Measurements from ENCODE around the gene MLST8. TPM values are rescaled to one million over a fixed set of nuclear protein-coding genes. Genes with fewer than 3 reads are reported as not detected.

The MLST8 gene
- total RNA-seq, 1 experiment from 2014 or later, result 53.1 TPM

- no peak for DNase-seq
- H3K4me1 Mint-ChIP-seq (ENCODE audit: low read depth, unreplicated experiment), result no peaks in the 10 kb centered on the region
- intact Hi-C loops (cut with micrococcal nuclease; ENCODE audit: unreplicated experiment), result no loop called here
- H3K36me3 ChIP-seq (ENCODE audit: control insufficient read depth, insufficient read depth, low read length), result peaks cover 1% of the 10 kb centered on the region; the same call in 1 of the 2 replicates
- TF ChIP-seq CTCF (IDR thresholded peaks at IDR 0.05; ENCODE audit: insufficient read depth in 1 of 2, low read depth in 1 of 2, low read length in 1 of 2, severe bottlenecking in 1 of 2, unreplicated experiment in 1 of 2), result no peak
- H3K27me3 Mint-ChIP-seq (ENCODE audit: insufficient read depth, unreplicated experiment), result no peaks in the 10 kb centered on the region
- ChIA-PET POLR2A (interaction anchor here (1.3 kb wide), 1 partner anchor 11 kb away, joined by 3 read pairs; the partner anchor contains the start of gene TRAF7), CTCF (no interaction called here)
- no peaks in the 10 kb centered on the region for H3K27me3 ChIP-seq (replicated peaks; ENCODE audit: control insufficient read depth, insufficient read depth, low read length)
- no peak overlapping the region for H3K4me3 ChIP-seq (ENCODE audit: low read depth, low read length)
- H3K9me3 ChIP-seq, result no peaks in the 10 kb centered on the region
- no peak overlapping the region for H3K4me3 Mint-ChIP-seq (ENCODE audit: unreplicated experiment)
- H3K27ac Mint-ChIP-seq (ENCODE audit: unreplicated experiment), result no peak overlapping the region
- H3K4me1 ChIP-seq, result no peaks in the 10 kb centered on the region
- BruUV-seq (replicated peaks), result no TSS peak
- H3K36me3 Mint-ChIP-seq (ENCODE audit: insufficient read depth, unreplicated experiment), result peaks cover 44% of the 10 kb centered on the region
- H3K9me3 Mint-ChIP-seq (ENCODE audit: unreplicated experiment), result no peaks in the 10 kb centered on the region
Observed at GRCh38 chr16:2166263-2167067, 38.8 kb upstream of the MLST8 start.

DNA sequence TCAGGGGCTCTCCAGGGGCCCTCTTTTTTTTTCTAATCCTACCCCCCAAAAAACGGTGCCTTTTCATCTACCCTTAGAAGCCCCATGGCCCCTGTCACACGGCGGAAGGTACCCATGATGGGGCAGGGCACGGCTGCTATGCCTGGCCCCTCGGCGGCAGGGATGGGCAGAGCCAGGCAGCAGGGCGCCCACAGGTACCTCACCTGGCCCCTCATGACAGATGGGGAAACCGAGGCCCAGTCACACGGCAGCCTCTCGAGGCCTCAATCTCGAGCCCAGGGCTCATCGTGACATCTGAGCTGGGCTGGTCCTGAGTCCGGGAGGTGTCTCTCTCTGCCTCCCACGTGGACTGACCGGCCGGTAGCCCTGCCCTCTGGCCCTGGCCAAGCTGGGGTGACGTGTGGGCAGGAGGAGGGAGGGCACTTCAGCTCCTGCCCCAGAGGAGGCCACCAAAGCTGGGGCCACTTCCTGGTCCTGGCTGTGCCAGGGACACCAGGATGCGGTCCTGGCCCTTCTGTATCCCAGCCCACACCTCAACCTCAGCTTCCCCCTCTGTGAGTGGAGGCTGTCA is 38.1 kb upstream of the MLST8 start:
- Mint-ChIP-seq H3K9me3 (ENCODE audit: unreplicated experiment) (no peaks in the 10 kb centered on the region), H3K36me3 (ENCODE audit: insufficient read depth, unreplicated experiment) (peaks cover 39% of the 10 kb centered on the region), H3K4me3 (ENCODE audit: unreplicated experiment) (no peak overlapping the region), H3K27me3 (ENCODE audit: insufficient read depth, unreplicated experiment) (no peaks in the 10 kb centered on the region), H3K4me1 (ENCODE audit: low read depth, unreplicated experiment) (no peaks in the 10 kb centered on the region), H3K27ac (ENCODE audit: unreplicated experiment) (no peak overlapping the region)
- Histone ChIP-seq H3K9me3 (no peaks in the 10 kb centered on the region), H3K36me3 (ENCODE audit: control insufficient read depth, insufficient read depth, low read length) (peaks cover 1% of the 10 kb centered on the region; the same call in 1 of the 2 replicates), H3K27me3 (replicated peaks; ENCODE audit: control insufficient read depth, insufficient read depth, low read length) (no peaks in the 10 kb centered on the region), H3K4me3 (ENCODE audit: low read depth, low read length) (no peak overlapping the region), H3K4me1 (no peaks in the 10 kb centered on the region)
- DNase-seq, result no peak
- ChIA-PET POLR2A (interaction anchor here (1.0 kb wide), 1 partner anchor 12 kb away, joined by 4 read pairs; the partner anchor contains the start of gene TRAF7), CTCF (no interaction called here)
- BruUV-seq (replicated peaks), result no TSS peak
- intact Hi-C loops (cut with micrococcal nuclease; ENCODE audit: unreplicated experiment), result no loop called here
- no peak for TF ChIP-seq CTCF (IDR thresholded peaks at IDR 0.05; ENCODE audit: insufficient read depth in 1 of 2, low read depth in 1 of 2, low read length in 1 of 2, severe bottlenecking in 1 of 2, unreplicated experiment in 1 of 2)

DNA sequence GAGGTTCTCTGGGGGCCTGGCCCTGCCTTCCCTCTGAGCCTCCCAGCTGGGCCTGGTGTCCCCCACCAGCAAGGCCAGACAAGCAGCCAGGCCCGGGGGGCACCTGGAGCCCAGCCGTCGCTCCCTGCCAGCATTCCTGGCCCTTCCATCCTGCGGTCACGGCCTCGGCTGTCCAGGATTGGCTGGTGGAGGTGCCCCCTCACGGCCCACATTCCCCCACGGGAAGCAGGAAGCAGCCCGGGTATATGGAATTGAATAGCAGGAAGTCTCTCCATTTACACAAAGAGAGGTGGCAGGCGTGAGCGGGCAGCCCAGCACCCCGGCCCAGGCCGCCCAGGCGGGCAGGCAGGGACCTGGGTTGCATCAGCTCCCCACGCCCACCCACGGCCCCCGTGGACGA is 35.2 kb upstream of the MLST8 start:
- intact Hi-C loops (cut with micrococcal nuclease; ENCODE audit: unreplicated experiment), result no loop called here
- POLR2A ChIA-PET, result no interaction called here
- H3K9me3 Mint-ChIP-seq (ENCODE audit: unreplicated experiment), result no peaks in the 10 kb centered on the region

More for the DNA sequence above, 35.2 kb upstream of the MLST8 start:
- Histone ChIP-seq H3K4me3 (ENCODE audit: low read depth, low read length) (no peak overlapping the region), H3K4me1 (no peaks in the 10 kb centered on the region), H3K36me3 (ENCODE audit: control insufficient read depth, insufficient read depth, low read length) (peaks cover 1% of the 10 kb centered on the region; the same call in 1 of the 2 replicates), H3K9me3 (no peaks in the 10 kb centered on the region), H3K27me3 (replicated peaks; ENCODE audit: control insufficient read depth, insufficient read depth, low read length) (no peaks in the 10 kb centered on the region)
- H3K4me1 Mint-ChIP-seq (ENCODE audit: low read depth, unreplicated experiment), result no peaks in the 10 kb centered on the region
- no peak for DNase-seq
- CTCF ChIA-PET, result no interaction called here
- peaks cover 41% of the 10 kb centered on the region for H3K36me3 Mint-ChIP-seq (ENCODE audit: insufficient read depth, unreplicated experiment)
- TF ChIP-seq CTCF (IDR thresholded peaks at IDR 0.05; ENCODE audit: insufficient read depth in 1 of 2, low read depth in 1 of 2, low read length in 1 of 2, severe bottlenecking in 1 of 2, unreplicated experiment in 1 of 2), result no peak
- no peak overlapping the region for H3K27ac Mint-ChIP-seq (ENCODE audit: unreplicated experiment)
- H3K4me3 Mint-ChIP-seq (ENCODE audit: unreplicated experiment), result no peak overlapping the region
- no TSS peak for BruUV-seq (replicated peaks)
- no peaks in the 10 kb centered on the region for H3K27me3 Mint-ChIP-seq (ENCODE audit: insufficient read depth, unreplicated experiment)

All from Caco-2 (cell line).